SK-N-SH (cell line): Measurements from ENCODE around the gene SPDYC. TPM values are rescaled to one million over a fixed set of nuclear protein-coding genes. Genes with fewer than 3 reads are reported as not detected.

Experiments used
- CTCF ChIA-PET: fragments of 300-600, 350-600 bp; formaldehyde crosslinking; extraction: SDS; loops from one replicate; lab custom pipeline; 2021; lab: Yijun Ruan, JAX
- POLR2A ChIA-PET: fragments of 350-600 bp; sonication (Branson Sonifier 250); formaldehyde crosslinking; extraction: SDS; loops from one replicate; lab custom pipeline; 2020; ENCODE audit warnings: antibody characterized with exemption, inconsistent platforms; lab: Yijun Ruan, JAX
- DNase-seq: peaks from one replicate; pipeline ENCODE4 v3.0.0; 2012
- H2AFZ ChIP-seq: fragments of 200-600 bp; sonication (generic); 2 replicates; pipeline ENCODE4 v1.8.1; 2016; ENCODE audit warnings: antibody characterized with exemption, mild to moderate bottlenecking, low read depth
- H3F3A ChIP-seq: fragments of 200-600 bp; sonication (generic); replicated peaks from 2 replicates; pipeline ENCODE3; 2016; ENCODE audit warnings: antibody characterized with exemption, mild to moderate bottlenecking; ENCODE audit not compliant: insufficient read depth
- H3K27ac ChIP-seq, 2 experiments: fragments of 200-500 bp in 1 of 2; fragments of 200-600 bp in 1 of 2; sonication (Bioruptor generic) in 1 of 2; sonication (generic), shearing (Covaris generic) in 1 of 2; 2 replicates each; pipeline versions ENCODE4 v1.5.1 to v1.6.1; 2014 to 2016; ENCODE audit warnings: low read depth in 2 of 2, inconsistent platforms in 1 of 2, low read length in 1 of 2, mild to moderate bottlenecking in 1 of 2, mixed read lengths in 1 of 2
- H3K27me3 ChIP-seq: fragments of 200-600 bp; sonication (generic), shearing (Covaris generic); 2 replicates; pipeline ENCODE4 v1.6.1; 2016; ENCODE audit warnings: mixed run types; ENCODE audit not compliant: insufficient read depth
- H3K36me3 ChIP-seq, 2 experiments: fragments of 200-500 bp in 1 of 2; fragments of 200-600 bp in 1 of 2; sonication (Bioruptor generic) in 1 of 2; sonication (generic) in 1 of 2; replicated peaks in 1 of 2; 2 replicates each; pipeline versions ENCODE3 to v1.5.1; 2014 to 2016; ENCODE audit warnings: low read length in 1 of 2, mild to moderate bottlenecking in 1 of 2; ENCODE audit not compliant: insufficient read depth in 2 of 2, control insufficient read depth in 1 of 2
- H3K4me1 ChIP-seq, 2 experiments: fragments of 200-500 bp in 1 of 2; fragments of 200-600 bp in 1 of 2; sonication (Bioruptor generic) in 1 of 2; sonication (generic), shearing (Covaris generic) in 1 of 2; 2 replicates each; pipeline versions ENCODE4 v1.5.1 to v1.6.1; 2014 to 2016; ENCODE audit warnings: low read depth in 1 of 2, low read length in 1 of 2, mixed run types in 1 of 2; ENCODE audit not compliant: insufficient read depth in 2 of 2, control insufficient read depth in 1 of 2
- H3K4me2 ChIP-seq: fragments of 200-600 bp; sonication (generic), shearing (Covaris generic); 2 replicates; pipeline ENCODE4 v1.6.1; 2017; ENCODE audit warnings: mixed run types
- H3K4me3 ChIP-seq, 2 experiments: fragments of 200-500 bp in 1 of 2; fragments of 200-600 bp in 1 of 2; sonication (Bioruptor generic) in 1 of 2; sonication (generic), shearing (Covaris generic) in 1 of 2; 2 replicates each; pipeline versions ENCODE4 v1.5.1 to v1.8.1; 2014 to 2016; ENCODE audit warnings: low read depth in 2 of 2, inconsistent platforms in 1 of 2, low read length in 1 of 2, mild to moderate bottlenecking in 1 of 2, mixed read lengths in 1 of 2, moderate library complexity in 1 of 2
- H3K79me2 ChIP-seq: fragments of 200-600 bp; sonication (generic); 2 replicates; pipeline ENCODE4 v1.8.1; 2017; ENCODE audit warnings: mild to moderate bottlenecking; ENCODE audit not compliant: insufficient read depth
- H3K9ac ChIP-seq: fragments of 200-600 bp; sonication (generic); 2 replicates; pipeline ENCODE4 v1.6.1; 2017; ENCODE audit warnings: mixed run types
- H3K9me2 ChIP-seq: fragments of 200-600 bp; sonication (generic); 2 replicates; pipeline ENCODE4 v1.6.1; 2017; ENCODE audit warnings: mixed run types
- H3K9me3 ChIP-seq: fragments of 200-600 bp; sonication (generic); 2 replicates; pipeline ENCODE4 v1.6.1; 2017; ENCODE audit warnings: mixed run types, mild to moderate bottlenecking, moderate library complexity
- H4K20me1 ChIP-seq: fragments of 200-600 bp; sonication (generic); 2 replicates; pipeline ENCODE4 v1.6.1; 2017; ENCODE audit warnings: mild to moderate bottlenecking, mixed run types; ENCODE audit not compliant: insufficient read depth
- ELF1 ChIP-seq: IDR thresholded peaks from 2 replicates; pipeline ENCODE4 v1.4.0; 2012
- EP300 ChIP-seq, 2 experiments: IDR thresholded peaks; 2 replicates each; pipeline versions ENCODE4 v1.4.0 to v1.6.1; 2012; ENCODE audit warnings: borderline replicate concordance in 1 of 2, low read depth in 1 of 2, low read length in 1 of 2
- EZH2phosphoT487 ChIP-seq: fragments of 200-600 bp; sonication (generic); IDR thresholded peaks from 2 replicates; pipeline ENCODE4 v1.6.1; 2017; ENCODE audit warnings: low read depth, mixed run types, mild to moderate bottlenecking, antibody characterized with exemption, moderate library complexity, borderline replicate concordance
- GATA2 ChIP-seq: sonication (generic); formaldehyde crosslinking; IDR thresholded peaks from 2 replicates; pipeline ENCODE4 v1.5.0; 2020; ENCODE audit warnings: mild to moderate bottlenecking, missing genetic modification reagents
- MXI1 ChIP-seq: IDR thresholded peaks from 2 replicates; pipeline ENCODE4 v1.6.1; 2012; ENCODE audit warnings: mild to moderate bottlenecking, low read depth, low read length, improper control_type of control experiment
- POLR2AphosphoS5 ChIP-seq: IDR thresholded peaks from 2 replicates; pipeline ENCODE4 v1.6.1; 2012; ENCODE audit warnings: low read depth, low read length
- RXRA ChIP-seq: IDR thresholded peaks from 2 replicates; pipeline ENCODE4 v1.4.0; 2012; ENCODE audit warnings: low read depth, mild to moderate bottlenecking, borderline replicate concordance
- SIN3A ChIP-seq: IDR thresholded peaks from 2 replicates; pipeline ENCODE4 v1.6.1; 2012; ENCODE audit warnings: low read depth, mild to moderate bottlenecking, low read length, moderate library complexity, borderline replicate concordance
- SMC3 ChIP-seq: IDR thresholded peaks from 2 replicates; pipeline ENCODE4 v1.6.1; 2012; ENCODE audit warnings: low read depth, low read length, improper control_type of control experiment
- TAF1 ChIP-seq: IDR thresholded peaks from 2 replicates; pipeline ENCODE4 v1.6.1; 2012; ENCODE audit warnings: low read depth, mild to moderate bottlenecking, low read length, moderate library complexity, borderline replicate concordance
- TCF12 ChIP-seq: IDR thresholded peaks from 2 replicates; pipeline ENCODE4 v1.4.0; 2012
- TEAD4 ChIP-seq: IDR thresholded peaks from 2 replicates; pipeline ENCODE4 v1.4.0; 2012; ENCODE audit warnings: mild to moderate bottlenecking, borderline replicate concordance; ENCODE audit not compliant: insufficient read depth
- USF1 ChIP-seq: IDR thresholded peaks from 2 replicates; pipeline ENCODE4 v1.4.0; 2012; ENCODE audit warnings: low read depth, borderline replicate concordance
- YY1 ChIP-seq: IDR thresholded peaks from 2 replicates; pipeline ENCODE4 v1.4.0; 2012; ENCODE audit warnings: low read depth, mild to moderate bottlenecking
- WGBS: methylation state at CpG from one replicate; pipeline ENCODE4 v1.1.6; 2017; ENCODE audit warnings: low lambda C conversion rate; 5-methylcytosine and 5-hydroxymethylcytosine counted together
- polyA plus RNA-seq, 3 experiments: library from polyadenylated mRNA; depleted of rRNA; stranded (reverse); fragments of >200 nt; gene quantifications; 2 replicates each; pipeline ENCODE4 v1.2.3, GENCODE V29; 2012
- TF ChIP-seq, protein P1 (sequence below): IDR thresholded peaks from 2 replicates; pipeline ENCODE4 v1.4.0; 2012; ENCODE audit warnings: low read depth, borderline replicate concordance

SPDYC gene
- polyA plus RNA-seq, 1 of the 3 experiments (the other 2 are of a cell fraction) = not detected

GRCh38 chr11:65213322-65214211 is 43.5 kb downstream of the SPDYC start:
- no peak overlapping the region for H3K4me2 ChIP-seq
- H3K27me3 ChIP-seq = no peaks in the 10 kb centered on the region
- POLR2A ChIA-PET = no interaction called here
- H2AFZ ChIP-seq = no peak overlapping the region
- H3K9me3 ChIP-seq = no peaks in the 10 kb centered on the region
- CTCF ChIA-PET = interaction anchor here (0.6 to 1.5 kb wide), 3 partner anchors 10 to 14 kb away, joined by 3 to 4 read pairs (median 3); no protein-coding TSS in a partner anchor
- H3K9ac ChIP-seq = no peak overlapping the region
- no peak for DNase-seq
- no peaks in the 10 kb centered on the region for H3K79me2 ChIP-seq
- H3K36me3 ChIP-seq = peaks cover 0 to 30% of the 10 kb centered on the region in 2 experiments
- WGBS = 86% methylated on average over 21 of the region's 26 CpGs
- H3K9me2 ChIP-seq = no peaks in the 10 kb centered on the region
- no peak overlapping the region for H3K27ac ChIP-seq
- H4K20me1 ChIP-seq = no peaks in the 10 kb centered on the region
- peaks cover 3% of the 10 kb centered on the region for H3F3A ChIP-seq
- H3K4me3 ChIP-seq = no peak overlapping the region
- TF ChIP-seq SIN3A = no peak
- no peaks in the 10 kb centered on the region for H3K4me1 ChIP-seq

- H3K27ac ChIP-seq = no peak overlapping the region
- H3K36me3 ChIP-seq = peaks cover 0 to 24% of the 10 kb centered on the region in 2 experiments
- CTCF ChIA-PET = interaction anchor here (0.6 to 1.0 kb wide), 2 partner anchors 11 to 13 kb away, joined by 3 read pairs; no protein-coding TSS in a partner anchor
- no peaks in the 10 kb centered on the region; a peak in 1 of 4 replicates for H3K4me1 ChIP-seq
- WGBS = 90% methylated on average over 16 of the region's 16 CpGs
- H3K79me2 ChIP-seq = no peaks in the 10 kb centered on the region
- H3K9me3 ChIP-seq = no peaks in the 10 kb centered on the region
- H4K20me1 ChIP-seq = no peaks in the 10 kb centered on the region
- no peaks in the 10 kb centered on the region for H3K9me2 ChIP-seq
- POLR2A ChIA-PET = interaction anchor here (1.0 kb wide), 1 partner anchor 28 kb away, joined by 3 read pairs; no protein-coding TSS in a partner anchor
- H2AFZ ChIP-seq = no peak overlapping the region
- H3K9ac ChIP-seq = no peak overlapping the region
- DNase-seq = no peak
- no peak overlapping the region for H3K4me3 ChIP-seq
- no peak overlapping the region for H3K4me2 ChIP-seq
- H3K27me3 ChIP-seq = no peaks in the 10 kb centered on the region
- TF ChIP-seq TCF12 = no peak
- TF ChIP-seq SMC3 = no peak
- TF ChIP-seq TAF1 = no peak
- no peak for TF ChIP-seq POLR2AphosphoS5
- no peak for TF ChIP-seq EP300 (IDR thresholded peaks at IDR 0.05; ENCODE audit: borderline replicate concordance in 1 of 2, low read depth in 1 of 2, low read length in 1 of 2)
- H3F3A ChIP-seq = peaks cover 3% of the 10 kb centered on the region
Measured at GRCh38 chr11:65214212-65214845, 44.3 kb downstream of the SPDYC start.

GRCh38 chr11:65215441-65216076 is 45.5 kb downstream of the SPDYC start:
- 87% methylated on average over 23 of the region's 24 CpGs for WGBS
- Histone ChIP-seq H3K4me1 (peaks cover 0 to 5% of the 10 kb centered on the region in 2 experiments; a peak in 1 of 4 replicates), H2AFZ (no peak overlapping the region), H3K9ac (no peak overlapping the region), H3K27me3 (no peaks in the 10 kb centered on the region), H3K79me2 (no peaks in the 10 kb centered on the region), H3K4me2 (no peak overlapping the region), H3K36me3 (peaks cover 0 to 12% of the 10 kb centered on the region in 2 experiments), H3K9me2 (no peaks in the 10 kb centered on the region), H3K27ac (no peak overlapping the region), H3F3A (peaks cover 3% of the 10 kb centered on the region), H3K9me3 (no peaks in the 10 kb centered on the region), H4K20me1 (no peaks in the 10 kb centered on the region), H3K4me3 (no peak overlapping the region)
- TF ChIP-seq TAF1 (no peak), GATA2 (CRISPR knock-in tag) (no peak), USF1 (no peak), MXI1 (no peak), EP300 (IDR thresholded peaks at IDR 0.05; ENCODE audit: borderline replicate concordance in 1 of 2, low read depth in 1 of 2, low read length in 1 of 2) (no peak), SIN3A (no peak), EZH2phosphoT487 (no peak), ELF1 (no peak), RXRA (no peak), TEAD4 (no peak), YY1 (no peak)
- TF ChIP-seq, protein P1, sequence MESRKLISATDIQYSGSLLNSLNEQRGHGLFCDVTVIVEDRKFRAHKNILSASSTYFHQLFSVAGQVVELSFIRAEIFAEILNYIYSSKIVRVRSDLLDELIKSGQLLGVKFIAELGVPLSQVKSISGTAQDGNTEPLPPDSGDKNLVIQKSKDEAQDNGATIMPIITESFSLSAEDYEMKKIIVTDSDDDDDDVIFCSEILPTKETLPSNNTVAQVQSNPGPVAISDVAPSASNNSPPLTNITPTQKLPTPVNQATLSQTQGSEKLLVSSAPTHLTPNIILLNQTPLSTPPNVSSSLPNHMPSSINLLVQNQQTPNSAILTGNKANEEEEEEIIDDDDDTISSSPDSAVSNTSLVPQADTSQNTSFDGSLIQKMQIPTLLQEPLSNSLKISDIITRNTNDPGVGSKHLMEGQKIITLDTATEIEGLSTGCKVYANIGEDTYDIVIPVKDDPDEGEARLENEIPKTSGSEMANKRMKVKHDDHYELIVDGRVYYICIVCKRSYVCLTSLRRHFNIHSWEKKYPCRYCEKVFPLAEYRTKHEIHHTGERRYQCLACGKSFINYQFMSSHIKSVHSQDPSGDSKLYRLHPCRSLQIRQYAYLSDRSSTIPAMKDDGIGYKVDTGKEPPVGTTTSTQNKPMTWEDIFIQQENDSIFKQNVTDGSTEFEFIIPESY = no peak
- CTCF ChIA-PET = interaction anchor here (0.7 to 1.1 kb wide), 3 partner anchors 11 to 114 kb away, joined by 3 read pairs; no protein-coding TSS in a partner anchor
- POLR2A ChIA-PET = interaction anchor here (1.0 kb wide), 1 partner anchor 30 kb away, joined by 3 read pairs; no protein-coding TSS in a partner anchor
- DNase-seq = no peak
